Right lobe of liver (tissue), 4 donors: ENCODE results near the gene RCAN2.

Experiments
- CTCF ChIP-seq, 4 donors: fragments of 200-600 bp in 3 of 4; fragments of 450-650 bp in 1 of 4; IDR thresholded peaks; one replicate each; pipeline versions ENCODE4 v1.5.1 to v1.8.0; 2016 to 2022; ENCODE audit warnings: antibody characterized with exemption in 4 of 4, mild to moderate bottlenecking in 2 of 4
- POLR2A ChIP-seq: fragments of 450-650 bp; IDR thresholded peaks from one replicate; pipeline ENCODE4 v1.6.1; 2017; ENCODE audit warnings: antibody characterized with exemption, mild to moderate bottlenecking
- donor health status: DM: no; HTN: no; CAD: no.
- donor health status: DM: no; HTN: no; CAD: no.
- donor health status: DM: no; HTN: yes; CAD: no.

- TF ChIP-seq POLR2A, result no peak
- TF ChIP-seq CTCF (IDR thresholded peaks at IDR 0.05), result no peak
Observed at GRCh38 chr6:46255528-46255927, 235.7 kb downstream of the RCAN2 start.
